H9 (cell line): ENCODE results near the gene AKT3. TPM values are rescaled to one million over a fixed set of nuclear protein-coding genes. Genes with fewer than 3 reads are reported as not detected.

Experiments
- DNase-seq: peaks from one replicate; pipeline ENCODE4 v3.0.0-alpha.2; 2017
- H2AFZ ChIP-seq: one replicate; pipeline ENCODE4 v1.6.1; 2013; ENCODE audit warnings: mild to moderate bottlenecking, low read length, control low read depth, moderate library complexity
- H2AK5ac ChIP-seq: 2 replicates; pipeline ENCODE4 v1.6.1; 2013; ENCODE audit warnings: low read length, control low read depth, mixed read lengths; ENCODE audit not compliant: insufficient read length
- H2BK120ac ChIP-seq: one replicate; pipeline ENCODE4 v1.6.1; 2013; ENCODE audit warnings: low read depth, mild to moderate bottlenecking, low read length, control low read depth, inconsistent platforms; ENCODE audit not compliant: poor library complexity, severe bottlenecking
- H2BK12ac ChIP-seq: 2 replicates; pipeline ENCODE4 v1.6.1; 2013; ENCODE audit warnings: low read length, control low read depth, mixed read lengths, low read depth; ENCODE audit not compliant: insufficient read length
- H2BK15ac ChIP-seq: 2 replicates; pipeline ENCODE4 v1.6.1; 2013; ENCODE audit warnings: low read depth, low read length, control low read depth
- H2BK20ac ChIP-seq: one replicate; pipeline ENCODE4 v1.6.1; 2013; ENCODE audit warnings: low read depth, mild to moderate bottlenecking, low read length, control low read depth, inconsistent platforms; ENCODE audit not compliant: poor library complexity, severe bottlenecking
- H2BK5ac ChIP-seq: 2 replicates; pipeline ENCODE4 v1.6.1; 2013; ENCODE audit warnings: low read length, control low read depth, mixed read lengths; ENCODE audit not compliant: insufficient read length
- H3K14ac ChIP-seq: 2 replicates; pipeline ENCODE4 v1.6.1; 2013; ENCODE audit warnings: low read length, control low read depth; ENCODE audit not compliant: insufficient read depth
- H3K18ac ChIP-seq: 2 replicates; pipeline ENCODE4 v1.6.1; 2013; ENCODE audit warnings: low read depth, mild to moderate bottlenecking, mixed read lengths, low read length, control low read depth; ENCODE audit not compliant: insufficient read length
- H3K23ac ChIP-seq: 2 replicates; pipeline ENCODE4 v1.6.1; 2013; ENCODE audit warnings: low read length, control low read depth, mixed read lengths, low read depth; ENCODE audit not compliant: insufficient read length
- H3K23me2 ChIP-seq: 2 replicates; pipeline ENCODE4 v1.6.1; 2013; ENCODE audit warnings: low read depth, mild to moderate bottlenecking, mixed read lengths, low read length, control low read depth; ENCODE audit not compliant: insufficient read length, poor library complexity, severe bottlenecking
- H3K27ac ChIP-seq: 2 replicates; pipeline ENCODE4 v1.5.1; 2013; ENCODE audit warnings: low read length, control low read depth, mixed read lengths, low read depth; ENCODE audit not compliant: insufficient read length
- H3K27me3 ChIP-seq: 2 replicates; pipeline ENCODE4 v1.6.1; 2013; ENCODE audit warnings: low read length, control low read depth, inconsistent platforms; ENCODE audit not compliant: insufficient read depth
- H3K4ac ChIP-seq: 2 replicates; pipeline ENCODE4 v1.6.1; 2013; ENCODE audit warnings: low read depth, mild to moderate bottlenecking, control low read depth, inconsistent platforms, low read length, moderate library complexity
- H3K4me1 ChIP-seq: 2 replicates; pipeline ENCODE4 v1.6.1; 2013; ENCODE audit warnings: low read length, control low read depth, inconsistent platforms; ENCODE audit not compliant: insufficient read depth
- H3K4me2 ChIP-seq: 2 replicates; pipeline ENCODE4 v1.6.1; 2013; ENCODE audit warnings: low read length, control low read depth, mixed read lengths; ENCODE audit not compliant: insufficient read length, insufficient read depth
- H3K56ac ChIP-seq: 2 replicates; pipeline ENCODE4 v1.6.1; 2013; ENCODE audit warnings: low read depth, mild to moderate bottlenecking, mixed read lengths, low read length, control low read depth; ENCODE audit not compliant: insufficient read length
- H3K79me1 ChIP-seq: 2 replicates; pipeline ENCODE4 v1.6.1; 2013; ENCODE audit warnings: low read depth, mild to moderate bottlenecking, moderate library complexity, low read length, control low read depth, inconsistent platforms; ENCODE audit not compliant: insufficient read depth, poor library complexity, severe bottlenecking
- H3K79me2 ChIP-seq: 2 replicates; pipeline ENCODE4 v1.6.1; 2013; ENCODE audit warnings: low read length, control low read depth, inconsistent platforms; ENCODE audit not compliant: insufficient read depth
- H3K9ac ChIP-seq: 2 replicates; pipeline ENCODE4 v1.6.1; 2013; ENCODE audit warnings: low read length, control low read depth, mixed read lengths; ENCODE audit not compliant: insufficient read length; ENCODE audit errors: extremely low read depth
- H3K9me3 ChIP-seq: one replicate; pipeline ENCODE4 v1.6.1; 2013; ENCODE audit warnings: low read depth, low read length, inconsistent platforms; ENCODE audit not compliant: control insufficient read depth
- H3T11ph ChIP-seq: one replicate; pipeline ENCODE4 v1.6.1; 2013; ENCODE audit warnings: mild to moderate bottlenecking, low read length, control low read depth, inconsistent platforms
- H4K20me1 ChIP-seq: one replicate; pipeline ENCODE4 v1.6.1; 2013; ENCODE audit not compliant: control insufficient read depth, insufficient read length, insufficient read depth
- H4K5ac ChIP-seq: 2 replicates; pipeline ENCODE4 v1.6.1; 2013; ENCODE audit warnings: low read depth, mild to moderate bottlenecking, mixed read lengths, low read length, control low read depth; ENCODE audit not compliant: insufficient read length
- H4K8ac ChIP-seq: replicated peaks from 2 replicates; pipeline ENCODE4 v1.6.1; 2013; ENCODE audit warnings: low read length, control low read depth, mixed read lengths, low read depth; ENCODE audit not compliant: insufficient read length
- H4K91ac ChIP-seq: 2 replicates; pipeline ENCODE4 v1.6.1; 2013; ENCODE audit warnings: low read depth, mild to moderate bottlenecking, moderate library complexity, mixed read lengths, low read length, control low read depth; ENCODE audit not compliant: insufficient read length
- H3K27ac Mint-ChIP-seq, 3 experiments: 2 replicates in 2 of 3; 3 replicates in 1 of 3; pipeline ENCODE4 v1.8.0; 2020 to 2021; ENCODE audit warnings: mixed read lengths in 3 of 3, mild to moderate bottlenecking in 1 of 3, moderate library complexity in 1 of 3
- H3K27me3 Mint-ChIP-seq: 2 replicates; pipeline ENCODE4 v1.8.0; 2021; ENCODE audit warnings: low read depth, mild to moderate bottlenecking, moderate library complexity, mixed read lengths
- H3K36me3 Mint-ChIP-seq, 3 experiments: 2 replicates in 2 of 3; 3 replicates in 1 of 3; pipeline ENCODE4 v1.8.0; 2020 to 2021; ENCODE audit warnings: low read depth in 3 of 3, mixed read lengths in 3 of 3; ENCODE audit not compliant: insufficient read depth in 1 of 3
- H3K4me1 Mint-ChIP-seq, 2 experiments: 2 replicates each; pipeline ENCODE4 v1.8.0; 2020; ENCODE audit warnings: mixed read lengths in 2 of 2
- H3K4me3 Mint-ChIP-seq, 2 experiments: 2 replicates in 1 of 2; 3 replicates in 1 of 2; pipeline ENCODE4 v1.8.0; 2020 to 2021; ENCODE audit warnings: mild to moderate bottlenecking in 2 of 2, mixed read lengths in 2 of 2, moderate library complexity in 1 of 2
- H3K9me3 Mint-ChIP-seq, 2 experiments: 2 replicates in 1 of 2; 3 replicates in 1 of 2; pipeline ENCODE4 v1.8.0; 2020; ENCODE audit warnings: mild to moderate bottlenecking in 2 of 2, mixed read lengths in 2 of 2, moderate library complexity in 1 of 2
- CTCF ChIP-seq: fragments of 200-600 bp; sonication (generic); conservative IDR thresholded peaks from 3 replicates; pipeline ENCODE4 v1.8.0; 2021; ENCODE audit warnings: antibody characterized with exemption, mild to moderate bottlenecking
- WGBS: extraction: QIAGEN DNeasy Blood & Tissue Kit; methylation state at CpG from one replicate; pipeline ENCODE4 v1.1.7; 2013; ENCODE audit warnings: missing lambda C conversion rate, low lambda C conversion rate, mixed read lengths; ENCODE audit not compliant: insufficient read length; ENCODE audit errors: extremely low coverage; 5-methylcytosine and 5-hydroxymethylcytosine counted together
- total RNA-seq: library from RNA; stranded (reverse); gene quantifications from 2 replicates; pipeline ENCODE4 v1.2.1, GENCODE V29; 2021

Gene AKT3
- total RNA-seq, 1 experiment from 2014 or later: 27.8 TPM

DNA sequence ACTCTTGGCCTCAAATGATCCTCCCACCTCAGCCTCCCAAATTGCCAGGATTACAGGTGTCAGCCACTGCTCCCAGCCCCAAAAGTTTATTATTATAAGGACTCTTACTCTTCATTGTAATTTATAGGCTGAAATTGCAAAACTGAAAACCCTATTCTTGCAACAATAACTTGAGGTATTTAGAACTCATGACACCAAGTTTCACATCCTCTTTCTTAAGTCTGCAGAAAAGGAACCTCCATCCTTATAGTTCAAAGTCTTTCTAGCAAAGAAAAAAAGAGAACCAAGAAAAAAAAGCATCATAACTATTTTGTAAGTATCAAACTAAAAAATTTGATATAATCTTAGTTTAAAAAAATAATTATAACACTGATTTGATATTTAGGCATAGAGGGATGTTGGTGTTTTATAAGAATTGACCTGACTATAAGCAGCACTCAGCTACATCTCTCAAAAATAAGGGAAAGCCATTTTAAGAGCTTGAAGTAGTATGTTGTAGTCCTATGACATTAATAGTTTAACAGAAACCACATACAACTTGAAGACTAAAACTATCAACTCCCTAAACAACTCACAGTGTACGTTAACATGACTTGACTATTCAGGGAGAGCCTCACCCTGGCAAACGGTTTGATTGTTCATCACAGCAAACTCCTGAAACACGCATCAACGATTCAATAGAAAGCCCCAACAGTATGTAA, 122.4 kb downstream of the AKT3 start:
- Histone ChIP-seq H3K23ac (no peak overlapping the region), H3K23me2 (no peaks in the 10 kb centered on the region), H3K27me3 (no peaks in the 10 kb centered on the region), H3T11ph (no peak overlapping the region), H3K14ac (no peak overlapping the region), H2BK5ac (no peak overlapping the region), H3K79me2 (no peaks in the 10 kb centered on the region), H3K27ac (no peak overlapping the region), H3K4me1 (peaks cover 7% of the 10 kb centered on the region; the same call in 1 of the 2 replicates), H2BK15ac (no peak overlapping the region), H2BK12ac (no peak overlapping the region), H4K91ac (no peak overlapping the region), H4K20me1 (no peaks in the 10 kb centered on the region), H3K9me3 (no peaks in the 10 kb centered on the region), H2AK5ac (no peak overlapping the region), H3K56ac (no peak overlapping the region), H2AFZ (no peak overlapping the region), H4K8ac (no peak overlapping the region), H3K4me2 (no peak overlapping the region), H3K9ac (no peak overlapping the region), H4K5ac (no peak overlapping the region), H3K18ac (no peak overlapping the region), H3K4ac (no peak overlapping the region), H2BK120ac (no peak overlapping the region), H2BK20ac (no peak overlapping the region), H3K79me1 (peaks cover 4% of the 10 kb centered on the region)
- no peaks in the 10 kb centered on the region for H3K27me3 Mint-ChIP-seq
- no peak for DNase-seq
- WGBS: no CpG with 5 or more reads among the region's 4 CpGs
- peaks cover 0 to 4% (median 4%) of the 10 kb centered on the region in 3 experiments; a peak in 4 of 7 replicates for H3K36me3 Mint-ChIP-seq
- H3K4me1 Mint-ChIP-seq: peaks cover 26 to 33% of the 10 kb centered on the region in 2 experiments
- peak overlapping the region in 1 of 3 experiments; percentile 11; a peak in 2 of 7 replicates for H3K27ac Mint-ChIP-seq
- no peaks in the 10 kb centered on the region for H3K9me3 Mint-ChIP-seq
- no peak overlapping the region for H3K4me3 Mint-ChIP-seq
- no peak for TF ChIP-seq CTCF
